NCI-H774 (cell line): ENCODE results near the gene NRP1.

Source experiments
- DNase-seq: peaks from one replicate; lab custom pipeline; 2025; lab: John Stamatoyannopoulos, UW

NRP1 gene

GRCh38 chr10:33260403-33261149 is 73.9 kb downstream of the NRP1 start:
- no peak for DNase-seq

- no peak for DNase-seq
These were observed 75.5 kb downstream of the NRP1 start for GRCh38 chr10:33258967-33259366.

DNA sequence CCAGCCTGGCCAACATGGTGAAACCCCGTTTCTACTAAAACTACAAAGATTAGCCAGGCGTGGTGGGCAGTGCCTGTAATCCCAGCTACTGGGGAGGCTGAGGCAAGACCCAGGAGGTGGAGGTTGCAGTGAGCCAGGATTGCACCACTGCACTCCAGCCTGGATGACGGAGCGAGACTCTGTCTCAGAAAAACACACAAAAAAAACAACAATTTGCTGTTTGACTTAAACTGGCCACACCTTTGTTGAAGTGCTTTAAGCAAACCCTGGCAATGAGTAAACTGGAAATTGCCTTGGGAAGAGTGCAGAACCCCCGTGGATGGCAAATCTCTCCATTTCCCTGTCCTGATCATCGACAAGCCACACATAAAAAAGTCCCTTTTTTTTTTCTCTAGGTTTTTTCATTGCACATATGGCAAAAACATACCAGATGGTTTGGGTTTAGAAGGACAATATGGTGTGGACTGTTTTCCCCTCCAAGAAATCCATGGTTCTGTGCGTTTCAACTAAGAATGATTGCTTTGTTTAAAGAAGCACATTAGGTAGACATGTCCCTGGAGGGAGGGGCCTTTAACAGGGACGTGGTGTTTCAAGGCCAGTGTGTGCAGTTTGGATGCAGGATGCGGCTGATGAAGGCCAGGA is 76.9 kb downstream of the NRP1 start:
- no peak for DNase-seq

GRCh38 chr10:33256458-33256857 is 78.0 kb downstream of the NRP1 start:
- no peak for DNase-seq

GRCh38 chr10:33254556-33255160 is 79.8 kb downstream of the NRP1 start:
- DNase-seq = no peak

GRCh38 chr10:33253411-33253810 is 81.1 kb downstream of the NRP1 start:
- DNase-seq = no peak

DNA sequence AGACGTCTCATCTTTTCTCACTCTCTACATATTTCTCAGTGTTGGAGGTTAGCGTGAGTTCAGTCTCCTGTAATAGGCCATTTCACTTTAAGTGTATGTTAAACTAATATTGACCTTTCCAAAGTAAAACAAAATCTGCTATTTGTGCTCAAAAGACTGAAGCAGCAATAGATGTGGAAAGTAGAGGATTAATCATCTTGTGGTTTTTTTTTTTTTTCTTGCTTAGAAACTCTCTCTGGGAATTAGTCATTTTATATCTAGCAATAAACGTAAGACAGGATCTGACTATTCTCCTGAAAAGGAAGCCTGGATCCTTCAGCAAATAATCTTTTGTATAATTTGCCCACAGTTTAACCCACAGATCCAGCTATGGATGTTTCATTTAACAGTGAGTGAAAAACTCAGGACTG is 81.7 kb downstream of the NRP1 start:
- no peak for DNase-seq

DNA sequence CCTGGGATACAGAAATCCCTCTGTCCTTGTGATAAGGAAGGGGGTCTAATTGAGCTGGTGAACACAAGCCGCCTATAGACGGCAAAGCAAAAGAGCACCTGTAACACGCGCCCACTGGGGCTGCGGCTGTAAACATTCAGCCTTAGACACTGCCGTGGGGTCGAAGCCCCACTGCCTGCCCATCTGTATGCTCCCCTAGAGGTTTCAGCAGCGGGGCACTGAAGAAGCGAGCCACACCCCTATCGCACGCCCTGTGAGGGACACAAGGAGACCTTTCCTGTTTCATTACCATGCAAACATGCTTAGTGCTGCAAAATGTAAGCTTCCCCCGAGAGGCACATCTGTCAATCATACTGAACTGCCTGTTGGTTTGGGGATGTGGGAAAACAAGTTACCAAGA is 82.1 kb downstream of the NRP1 start:
- no peak for DNase-seq

- DNase-seq = no peak
These were observed 84.7 kb downstream of the NRP1 start for GRCh38 chr10:33249659-33250345.

GRCh38 chr10:33249137-33249536 is 85.3 kb downstream of the NRP1 start:
- DNase-seq = no peak

- no peak for DNase-seq
These were observed 85.8 kb downstream of the NRP1 start for GRCh38 chr10:33248638-33249037.

- no peak for DNase-seq
These were observed 87.1 kb downstream of the NRP1 start for GRCh38 chr10:33247221-33247922.

DNA sequence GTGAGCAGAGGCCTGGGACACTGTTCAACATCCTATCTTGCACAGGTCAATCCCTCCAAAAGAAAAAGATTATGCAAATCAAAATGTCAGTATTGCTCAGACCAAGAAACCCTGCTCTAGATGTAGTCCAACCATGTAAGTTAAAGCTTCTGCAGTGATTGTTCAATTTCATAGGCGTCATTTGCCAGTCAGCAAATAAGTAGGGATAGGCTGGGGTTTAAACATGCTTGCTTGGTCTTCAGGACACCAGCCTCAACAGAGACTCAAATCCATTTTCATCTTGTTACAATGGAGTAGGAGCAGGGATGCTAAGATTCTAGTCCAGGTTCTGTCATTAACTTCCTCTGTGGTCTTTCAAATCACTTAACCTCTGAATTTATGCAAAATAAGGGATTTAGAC is 89.1 kb downstream of the NRP1 start:
- DNase-seq = no peak

DNA sequence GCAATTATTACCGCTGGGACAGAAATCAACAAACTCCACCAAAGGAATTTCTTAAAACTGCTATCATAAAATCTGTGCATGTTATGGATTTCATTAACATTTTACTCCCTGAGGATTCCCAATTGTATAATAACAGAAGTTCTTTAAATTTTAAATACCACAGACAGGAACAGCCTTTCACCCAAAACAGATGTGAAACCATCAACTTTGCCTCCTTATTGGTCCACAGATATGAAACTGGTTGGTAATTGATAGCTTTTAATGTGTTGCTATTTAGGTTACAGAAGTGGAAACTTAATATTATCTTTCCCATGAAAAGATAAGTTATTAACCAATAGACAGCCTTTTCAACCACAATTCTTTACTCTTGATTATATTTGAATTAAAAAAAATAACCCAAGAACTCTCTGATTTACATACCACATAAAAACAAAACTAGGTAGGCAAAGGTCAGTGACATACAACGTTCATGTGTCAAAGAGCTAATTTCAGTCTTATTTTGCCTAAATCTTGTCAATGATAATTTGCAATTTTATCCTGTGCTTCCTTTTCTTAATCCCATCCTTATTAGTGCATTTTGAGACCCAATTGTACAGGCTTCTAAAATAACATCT is 90.0 kb downstream of the NRP1 start:
- DNase-seq = no peak

- DNase-seq = no peak
These were observed 90.8 kb downstream of the NRP1 start for GRCh38 chr10:33243703-33244102.

GRCh38 chr10:33242931-33243330 is 91.5 kb downstream of the NRP1 start:
- DNase-seq = no peak

GRCh38 chr10:33241351-33241750 is 93.1 kb downstream of the NRP1 start:
- no peak for DNase-seq

GRCh38 chr10:33240931-33241330 is 93.5 kb downstream of the NRP1 start:
- no peak for DNase-seq

- DNase-seq = no peak
These were observed 94.2 kb downstream of the NRP1 start for GRCh38 chr10:33240258-33240657.

DNA sequence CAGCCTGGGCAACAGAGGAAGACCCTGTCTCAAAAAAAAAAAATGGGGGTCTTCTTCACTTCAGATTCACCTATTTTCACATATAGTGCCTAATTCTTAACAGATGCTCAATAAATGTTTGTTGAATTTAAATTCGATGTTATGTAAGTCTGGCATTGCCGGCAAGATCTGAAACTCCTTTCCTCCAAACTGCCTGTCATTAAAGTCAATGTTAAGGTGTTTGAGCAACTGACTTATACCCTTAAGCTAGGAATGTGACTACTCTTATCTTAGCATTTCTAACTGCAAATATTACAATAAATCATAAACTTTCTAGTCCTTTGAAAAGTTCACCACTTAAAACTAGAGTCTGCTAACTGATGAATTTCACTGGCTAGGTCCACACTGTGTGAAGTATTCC is 95.2 kb downstream of the NRP1 start:
- no peak for DNase-seq

DNA sequence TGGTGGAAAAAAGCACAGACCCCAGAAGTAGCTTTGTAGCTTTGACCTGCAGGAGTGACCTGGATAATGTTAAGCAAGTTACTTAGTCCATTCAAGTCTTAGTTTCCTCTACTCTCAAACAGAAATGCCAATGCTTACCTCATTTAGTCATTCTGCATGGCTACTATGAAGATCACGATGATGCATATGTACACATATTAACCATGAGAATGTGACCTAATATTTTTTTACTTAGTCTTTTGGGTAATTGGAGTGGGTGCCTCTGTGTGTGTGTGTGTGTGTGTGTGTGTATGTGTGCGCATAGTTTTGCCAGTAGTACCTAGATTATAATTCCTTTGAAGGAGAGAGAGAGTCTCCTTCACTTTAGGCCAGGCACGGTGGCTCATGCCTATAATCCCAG is 95.8 kb downstream of the NRP1 start:
- no peak for DNase-seq
